NT2/D1 (cell line): ENCODE data around the gene FAM53B.

Source experiments
- DNase-seq: peaks from one replicate; pipeline ENCODE4 v3.0.0-alpha.2; 2011; ENCODE audit warnings: low read depth, low spot score
- H3K27me3 ChIP-seq: 2 replicates; pipeline ENCODE4 v1.6.0; 2011; ENCODE audit warnings: mild to moderate bottlenecking; ENCODE audit not compliant: insufficient read length, insufficient read depth
- H3K36me3 ChIP-seq: 2 replicates; pipeline ENCODE4 v1.6.1; 2011; ENCODE audit warnings: mild to moderate bottlenecking, low read length, mixed read lengths; ENCODE audit not compliant: insufficient read depth, insufficient read length
- H3K4me1 ChIP-seq: 2 replicates; pipeline ENCODE4 v1.5.1; 2011; ENCODE audit not compliant: insufficient read depth, insufficient read length
- H3K4me3 ChIP-seq: 2 replicates; pipeline ENCODE4 v1.5.1; 2011; ENCODE audit warnings: low read depth; ENCODE audit not compliant: insufficient read length
- H3K9ac ChIP-seq: 2 replicates; pipeline ENCODE4 v1.6.0; 2011; ENCODE audit warnings: low read depth; ENCODE audit not compliant: insufficient read length
- H3K9me3 ChIP-seq: 2 replicates; pipeline ENCODE4 v1.5.1; 2011; ENCODE audit warnings: mild to moderate bottlenecking, low read length; ENCODE audit not compliant: insufficient read depth
- SUZ12 ChIP-seq: IDR thresholded peaks from 2 replicates; pipeline ENCODE4 v1.6.1; 2011; ENCODE audit not compliant: insufficient read length, insufficient read depth; ENCODE audit errors: extremely low read depth
- YY1 ChIP-seq: IDR thresholded peaks from 2 replicates; pipeline ENCODE4 v1.6.1; 2011; ENCODE audit not compliant: insufficient read length, insufficient read depth
- ZNF274 ChIP-seq: IDR thresholded peaks from 2 replicates; pipeline ENCODE4 v1.6.1; 2011; ENCODE audit warnings: mild to moderate bottlenecking, low read depth, low read length

Gene FAM53B

DNA sequence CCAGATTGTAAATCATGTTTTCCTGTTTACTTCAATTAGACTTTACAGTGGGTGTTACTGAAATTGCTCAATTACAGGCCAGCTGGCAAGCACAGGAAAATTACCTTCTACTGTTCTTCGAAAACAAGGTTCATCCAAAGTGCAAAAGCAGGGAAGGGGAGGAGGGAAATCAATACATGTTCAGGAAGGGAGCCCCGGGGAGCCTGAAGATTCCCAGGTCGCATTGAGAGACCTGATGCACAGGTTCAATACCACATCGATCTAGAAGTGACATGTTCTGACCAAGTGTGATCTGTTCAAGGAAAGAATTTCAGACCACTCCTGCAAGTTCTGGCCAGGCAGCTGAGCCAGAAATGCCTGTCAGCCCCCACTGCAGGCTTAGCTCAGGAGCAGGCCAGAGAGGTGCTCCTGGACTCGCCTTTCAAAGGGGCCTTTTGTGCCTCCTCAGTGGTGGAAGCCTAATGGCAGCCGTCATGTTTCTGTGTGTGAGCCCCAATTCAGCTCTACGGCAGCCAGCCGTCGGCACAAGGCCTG is 35.9 kb downstream of the FAM53B start:
- H3K9ac ChIP-seq = no peak overlapping the region
- H3K4me3 ChIP-seq = no peak overlapping the region
- TF ChIP-seq SUZ12 = no peak
- TF ChIP-seq YY1 = no peak
- no peak for TF ChIP-seq ZNF274
- no peak for DNase-seq
- no peaks in the 10 kb centered on the region for H3K27me3 ChIP-seq
- H3K4me1 ChIP-seq = peaks cover 28% of the 10 kb centered on the region
- peaks cover 30% of the 10 kb centered on the region for H3K36me3 ChIP-seq
- H3K9me3 ChIP-seq = no peaks in the 10 kb centered on the region

DNA sequence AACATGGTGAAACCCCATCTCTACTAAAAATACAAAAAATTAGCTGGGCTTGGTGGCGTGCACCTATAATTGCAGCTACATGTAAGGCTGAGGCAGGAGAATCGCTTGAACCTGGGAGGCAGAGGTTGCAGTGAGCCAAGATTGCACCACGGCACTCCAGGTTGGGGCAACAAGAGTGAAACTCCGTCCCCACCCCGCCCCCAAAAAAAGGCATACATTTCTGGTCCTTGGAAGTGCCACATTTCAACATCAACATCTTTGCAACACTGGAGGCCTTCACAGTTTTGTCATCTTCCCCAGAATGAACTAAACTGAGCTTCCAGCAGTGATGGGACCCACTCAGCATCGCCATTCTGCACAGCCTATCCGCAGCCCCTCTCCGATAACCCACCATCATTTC is 36.6 kb downstream of the FAM53B start:
- peaks cover 25% of the 10 kb centered on the region for H3K4me1 ChIP-seq
- no peak for DNase-seq
- H3K36me3 ChIP-seq = peaks cover 30% of the 10 kb centered on the region
- no peak overlapping the region for H3K9ac ChIP-seq
- H3K9me3 ChIP-seq = no peaks in the 10 kb centered on the region
- TF ChIP-seq YY1 (no peak), SUZ12 (no peak), ZNF274 (no peak)
- H3K4me3 ChIP-seq = no peak overlapping the region
- H3K27me3 ChIP-seq = no peaks in the 10 kb centered on the region

- Histone ChIP-seq H3K36me3 (peaks cover 30% of the 10 kb centered on the region), H3K9ac (no peak overlapping the region), H3K27me3 (no peaks in the 10 kb centered on the region), H3K9me3 (no peaks in the 10 kb centered on the region), H3K4me3 (no peak overlapping the region), H3K4me1 (peaks cover 25% of the 10 kb centered on the region)
- TF ChIP-seq SUZ12 (no peak), YY1 (no peak), ZNF274 (no peak)
- DNase-seq = no peak
These were observed 37.1 kb downstream of the FAM53B start for GRCh38 chr10:124707144-124707467.

GRCh38 chr10:124706462-124707143 is 37.6 kb downstream of the FAM53B start:
- H3K4me1 ChIP-seq = peaks cover 25% of the 10 kb centered on the region
- H3K9ac ChIP-seq = no peak overlapping the region
- no peaks in the 10 kb centered on the region for H3K9me3 ChIP-seq
- peaks cover 31% of the 10 kb centered on the region for H3K36me3 ChIP-seq
- no peaks in the 10 kb centered on the region for H3K27me3 ChIP-seq
- TF ChIP-seq YY1 = no peak
- TF ChIP-seq SUZ12 = no peak
- TF ChIP-seq ZNF274 = no peak
- H3K4me3 ChIP-seq = no peak overlapping the region
- no peak for DNase-seq

GRCh38 chr10:124705817-124706461 is 38.2 kb downstream of the FAM53B start:
- Histone ChIP-seq H3K9me3 (no peaks in the 10 kb centered on the region), H3K27me3 (no peaks in the 10 kb centered on the region), H3K4me1 (peaks cover 27% of the 10 kb centered on the region), H3K9ac (no peak overlapping the region), H3K4me3 (no peak overlapping the region), H3K36me3 (peaks cover 34% of the 10 kb centered on the region)
- TF ChIP-seq ZNF274 (no peak), YY1 (no peak), SUZ12 (no peak)
- DNase-seq = no peak

GRCh38 chr10:124705381-124705740 is 38.8 kb downstream of the FAM53B start:
- Histone ChIP-seq H3K27me3 (no peaks in the 10 kb centered on the region), H3K36me3 (peaks cover 40% of the 10 kb centered on the region), H3K9ac (no peak overlapping the region), H3K4me3 (no peak overlapping the region), H3K9me3 (no peaks in the 10 kb centered on the region), H3K4me1 (peaks cover 27% of the 10 kb centered on the region)
- DNase-seq = no peak
- TF ChIP-seq YY1 = no peak
- no peak for TF ChIP-seq SUZ12
- TF ChIP-seq ZNF274 = no peak
